ENCODE results near the gene ETF1. TPM values are rescaled to one million over a fixed set of nuclear protein-coding genes. Genes with fewer than 3 reads are reported as not detected.
A peak's percentile ranks its signal among the peaks of the same experiment; 100 is the strongest.

Gene ETF1
- total and polyA plus RNA-seq, 5 donors from 2014 or later, result 25.9 to 170 (median 38.8) TPM

DNA sequence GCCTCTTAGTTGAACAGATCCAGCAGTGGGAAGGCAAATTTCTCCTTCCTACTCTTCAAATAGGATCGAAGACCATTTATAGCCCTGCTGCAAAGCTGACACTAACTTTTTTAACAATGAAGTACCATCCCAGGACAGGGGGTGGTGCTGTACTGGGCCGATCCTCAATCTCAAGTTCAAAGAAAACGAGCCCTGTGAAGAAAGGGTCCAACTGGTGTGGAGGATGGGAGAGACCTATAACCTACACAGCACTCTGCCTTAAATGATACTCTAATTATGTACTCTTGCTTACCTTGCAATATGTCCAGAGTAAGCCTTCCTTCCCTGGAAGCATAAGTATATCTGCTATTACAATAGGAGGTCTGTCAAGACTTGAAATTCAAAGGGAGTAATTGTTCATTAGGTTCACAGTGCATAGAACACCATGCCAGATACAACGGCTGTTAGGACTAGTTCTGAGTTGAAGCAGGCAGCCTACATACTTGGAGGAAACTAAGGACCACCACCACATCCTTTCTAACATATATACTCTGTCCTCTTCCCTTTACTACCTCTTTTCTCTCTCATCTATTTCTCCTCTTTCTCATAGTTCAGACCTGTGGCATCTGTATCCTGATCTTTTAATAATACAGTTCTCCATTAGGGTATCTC lies 6.2 kb downstream of the ETF1 start:
- ATAC-seq (ENCODE audit: low read depth in 2 of 2), result peak; percentile 34 to 47
- H3K27ac ChIP-seq (ENCODE audit: insufficient read depth, low read length, poor library complexity, severe bottlenecking), result no peak overlapping the region
- H3K36me3 ChIP-seq (ENCODE audit: control insufficient read depth, insufficient read depth, low read length), result peaks cover 14% of the 10 kb centered on the region
- peaks cover 48 to 81% (median 64%) of the 10 kb centered on the region in 4 donors for H3K4me1 Mint-ChIP-seq
- H3K4me1 ChIP-seq (ENCODE audit: control insufficient read depth, insufficient read depth, low read length, poor library complexity, severe bottlenecking), result peaks cover 26% of the 10 kb centered on the region
- no peaks in the 10 kb centered on the region for H3K9me3 ChIP-seq (ENCODE audit: control insufficient read depth in 2 of 2, low read length in 2 of 2)
- H3K9me3 Mint-ChIP-seq, result no peaks in the 10 kb centered on the region
- H3K27me3 Mint-ChIP-seq, result no peaks in the 10 kb centered on the region
- peak in 2 of 3 donors; percentile 18 to 32 for DNase-seq
- H3K4me3 ChIP-seq (ENCODE audit: low read depth, low read length), result peak overlapping the region; percentile 28
- H3K27ac Mint-ChIP-seq, result peak overlapping the region; percentile 10 to 79 (median 43)
- peak overlapping the region in 2 of 4 donors; percentile 39 to 75 for H3K4me3 Mint-ChIP-seq
- peaks cover 26% of the 10 kb centered on the region for H3K36me3 Mint-ChIP-seq
- no peaks in the 10 kb centered on the region for H3K27me3 ChIP-seq (ENCODE audit: control insufficient read depth, insufficient read depth, low read length)

- H3K4me3 ChIP-seq (ENCODE audit: low read depth, low read length), result no peak overlapping the region
- H3K4me3 Mint-ChIP-seq, result peak overlapping the region in 3 of 4 donors; percentile 33 to 75 (median 39)
- H3K4me1 Mint-ChIP-seq, result peaks cover 47 to 76% (median 62%) of the 10 kb centered on the region in 4 donors
- H3K36me3 ChIP-seq (ENCODE audit: control insufficient read depth, insufficient read depth, low read length), result peaks cover 14% of the 10 kb centered on the region
- DNase-seq, result no peak
- H3K9me3 Mint-ChIP-seq, result no peaks in the 10 kb centered on the region
- no peak for ATAC-seq (ENCODE audit: low read depth in 2 of 2)
- no peaks in the 10 kb centered on the region for H3K9me3 ChIP-seq (ENCODE audit: control insufficient read depth in 2 of 2, low read length in 2 of 2)
- H3K27ac Mint-ChIP-seq, result peak overlapping the region in 2 of 3 donors; percentile 10 to 79
- no peaks in the 10 kb centered on the region for H3K27me3 ChIP-seq (ENCODE audit: control insufficient read depth, insufficient read depth, low read length)
- no peaks in the 10 kb centered on the region for H3K27me3 Mint-ChIP-seq
- peaks cover 21% of the 10 kb centered on the region for H3K4me1 ChIP-seq (ENCODE audit: control insufficient read depth, insufficient read depth, low read length, poor library complexity, severe bottlenecking)
- peaks cover 26% of the 10 kb centered on the region for H3K36me3 Mint-ChIP-seq
- H3K27ac ChIP-seq (ENCODE audit: insufficient read depth, low read length, poor library complexity, severe bottlenecking), result no peak overlapping the region
Observed at GRCh38 chr5:138536215-138536614, 6.8 kb downstream of the ETF1 start.

DNA sequence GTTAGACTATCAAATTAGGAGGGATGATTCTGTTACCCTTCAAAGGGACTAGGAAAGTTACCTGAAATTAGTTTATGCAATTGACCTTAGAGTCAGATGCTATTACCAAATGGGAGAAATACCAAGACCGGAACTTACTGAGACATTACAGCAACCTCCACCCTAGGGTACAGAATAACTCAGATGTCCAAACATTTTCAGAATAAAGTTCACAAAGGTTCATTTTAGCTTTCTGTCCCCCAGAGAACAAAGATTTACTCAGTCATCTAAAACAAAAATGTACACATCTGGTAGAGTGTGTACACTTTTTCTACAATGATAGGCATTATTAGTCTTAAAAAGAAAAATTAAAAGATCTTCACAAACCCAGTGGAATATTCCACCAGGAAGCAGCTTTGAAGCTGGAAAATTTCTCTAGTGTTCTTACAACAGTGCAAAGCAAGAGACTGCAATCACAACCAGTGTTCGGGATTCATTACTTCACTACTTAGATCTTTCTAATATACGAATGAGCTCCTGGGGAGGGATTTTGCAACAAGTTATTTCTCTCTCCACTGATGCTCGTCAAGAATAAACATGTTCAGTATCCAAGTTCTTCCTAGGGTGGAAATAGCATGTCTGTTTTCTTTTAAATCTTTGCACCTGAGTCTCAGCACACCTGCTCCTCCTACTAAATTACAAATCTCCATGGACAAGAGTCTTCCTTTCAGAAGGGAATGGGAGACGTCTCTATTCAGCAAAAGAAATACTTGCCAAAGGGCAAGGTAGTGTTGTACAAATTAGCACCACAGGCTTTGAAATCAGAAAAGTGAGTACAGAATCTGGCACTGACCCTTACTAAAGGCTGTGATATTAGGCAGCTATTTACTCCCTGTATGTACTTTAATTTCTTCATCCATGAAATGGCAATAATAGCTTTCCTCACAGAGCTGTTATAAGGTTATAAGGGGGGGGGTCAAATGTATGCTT lies 8.8 kb downstream of the ETF1 start:
- Mint-ChIP-seq H3K27ac (no peak overlapping the region), H3K36me3 (peaks cover 29% of the 10 kb centered on the region), H3K27me3 (no peaks in the 10 kb centered on the region), H3K9me3 (no peaks in the 10 kb centered on the region), H3K4me3 (peak overlapping the region in 2 of 4 donors; percentile 43 to 54), H3K4me1 (peaks cover 35 to 73% (median 61%) of the 10 kb centered on the region in 4 donors)
- H3K4me3 ChIP-seq (ENCODE audit: low read depth, low read length), result no peak overlapping the region
- H3K27me3 ChIP-seq (ENCODE audit: control insufficient read depth, insufficient read depth, low read length), result no peaks in the 10 kb centered on the region
- DNase-seq (no peak), ATAC-seq (ENCODE audit: low read depth in 2 of 2) (no peak)
- H3K4me1 ChIP-seq (ENCODE audit: control insufficient read depth, insufficient read depth, low read length, poor library complexity, severe bottlenecking), result peaks cover 13% of the 10 kb centered on the region
- no peaks in the 10 kb centered on the region for H3K9me3 ChIP-seq (ENCODE audit: control insufficient read depth in 2 of 2, low read length in 2 of 2)
- peaks cover 8% of the 10 kb centered on the region for H3K36me3 ChIP-seq (ENCODE audit: control insufficient read depth, insufficient read depth, low read length)
- H3K27ac ChIP-seq (ENCODE audit: insufficient read depth, low read length, poor library complexity, severe bottlenecking), result no peak overlapping the region

- Mint-ChIP-seq H3K27me3 (no peaks in the 10 kb centered on the region), H3K9me3 (no peaks in the 10 kb centered on the region), H3K4me3 (no peak overlapping the region), H3K36me3 (peaks cover 25% of the 10 kb centered on the region), H3K27ac (peak overlapping the region in 1 of 3 donors; percentile 55), H3K4me1 (peaks cover 12 to 74% (median 58%) of the 10 kb centered on the region in 4 donors)
- Histone ChIP-seq H3K27ac (ENCODE audit: insufficient read depth, low read length, poor library complexity, severe bottlenecking) (no peak overlapping the region), H3K36me3 (ENCODE audit: control insufficient read depth, insufficient read depth, low read length) (peaks cover 8% of the 10 kb centered on the region), H3K4me1 (ENCODE audit: control insufficient read depth, insufficient read depth, low read length, poor library complexity, severe bottlenecking) (peaks cover 7% of the 10 kb centered on the region), H3K9me3 (ENCODE audit: control insufficient read depth in 2 of 2, low read length in 2 of 2) (no peaks in the 10 kb centered on the region), H3K4me3 (ENCODE audit: low read depth, low read length) (no peak overlapping the region), H3K27me3 (ENCODE audit: control insufficient read depth, insufficient read depth, low read length) (no peaks in the 10 kb centered on the region)
- ATAC-seq (ENCODE audit: low read depth in 2 of 2) (no peak), DNase-seq (no peak)
Observed at GRCh38 chr5:138529812-138530211, 13.2 kb downstream of the ETF1 start.

- Histone ChIP-seq H3K27me3 (ENCODE audit: control insufficient read depth, insufficient read depth, low read length) (no peaks in the 10 kb centered on the region), H3K27ac (ENCODE audit: insufficient read depth, low read length, poor library complexity, severe bottlenecking) (no peak overlapping the region), H3K36me3 (ENCODE audit: control insufficient read depth, insufficient read depth, low read length) (peaks cover 8% of the 10 kb centered on the region), H3K4me3 (ENCODE audit: low read depth, low read length) (no peak overlapping the region), H3K4me1 (ENCODE audit: control insufficient read depth, insufficient read depth, low read length, poor library complexity, severe bottlenecking) (peaks cover 7% of the 10 kb centered on the region), H3K9me3 (ENCODE audit: control insufficient read depth in 2 of 2, low read length in 2 of 2) (no peaks in the 10 kb centered on the region)
- Mint-ChIP-seq H3K4me1 (peaks cover 5 to 64% (median 52%) of the 10 kb centered on the region in 4 donors), H3K27me3 (no peaks in the 10 kb centered on the region), H3K27ac (peak overlapping the region in 2 of 3 donors; percentile 63 to 79), H3K4me3 (no peak overlapping the region), H3K9me3 (no peaks in the 10 kb centered on the region), H3K36me3 (peaks cover 17% of the 10 kb centered on the region)
- ATAC-seq (ENCODE audit: low read depth in 2 of 2) (no peak), DNase-seq (no peak)
Observed at GRCh38 chr5:138528744-138529469, 14.1 kb downstream of the ETF1 start.

- H3K27ac ChIP-seq (ENCODE audit: insufficient read depth, low read length, poor library complexity, severe bottlenecking), result no peak overlapping the region
- no peaks in the 10 kb centered on the region for H3K27me3 Mint-ChIP-seq
- no peaks in the 10 kb centered on the region for H3K9me3 ChIP-seq (ENCODE audit: control insufficient read depth in 2 of 2, low read length in 2 of 2)
- no peak overlapping the region for H3K4me3 ChIP-seq (ENCODE audit: low read depth, low read length)
- H3K36me3 ChIP-seq (ENCODE audit: control insufficient read depth, insufficient read depth, low read length), result peaks cover 5% of the 10 kb centered on the region
- H3K27me3 ChIP-seq (ENCODE audit: control insufficient read depth, insufficient read depth, low read length), result no peaks in the 10 kb centered on the region
- ATAC-seq (ENCODE audit: low read depth in 2 of 2), result no peak
- peaks cover 5 to 64% (median 51%) of the 10 kb centered on the region in 4 donors for H3K4me1 Mint-ChIP-seq
- H3K9me3 Mint-ChIP-seq, result no peaks in the 10 kb centered on the region
- H3K36me3 Mint-ChIP-seq, result peaks cover 16% of the 10 kb centered on the region
- peak overlapping the region in 2 of 3 donors; percentile 34 to 57 for H3K27ac Mint-ChIP-seq
- peak overlapping the region in 1 of 4 donors; percentile 31 for H3K4me3 Mint-ChIP-seq
- peaks cover 7% of the 10 kb centered on the region for H3K4me1 ChIP-seq (ENCODE audit: control insufficient read depth, insufficient read depth, low read length, poor library complexity, severe bottlenecking)
- DNase-seq, result no peak
Observed at GRCh38 chr5:138528208-138528607, 14.8 kb downstream of the ETF1 start.

- H3K4me3 Mint-ChIP-seq, result peak overlapping the region in 1 of 4 donors; percentile 45
- H3K36me3 Mint-ChIP-seq, result peaks cover 15% of the 10 kb centered on the region
- Histone ChIP-seq H3K27ac (ENCODE audit: insufficient read depth, low read length, poor library complexity, severe bottlenecking) (no peak overlapping the region), H3K4me1 (ENCODE audit: control insufficient read depth, insufficient read depth, low read length, poor library complexity, severe bottlenecking) (peaks cover 11% of the 10 kb centered on the region), H3K27me3 (ENCODE audit: control insufficient read depth, insufficient read depth, low read length) (no peaks in the 10 kb centered on the region), H3K9me3 (ENCODE audit: control insufficient read depth in 2 of 2, low read length in 2 of 2) (no peaks in the 10 kb centered on the region), H3K36me3 (ENCODE audit: control insufficient read depth, insufficient read depth, low read length) (peaks cover 1% of the 10 kb centered on the region), H3K4me3 (ENCODE audit: low read depth, low read length) (no peak overlapping the region)
- H3K9me3 Mint-ChIP-seq, result no peaks in the 10 kb centered on the region
- no peak for DNase-seq
- H3K4me1 Mint-ChIP-seq, result peaks cover 5 to 66% (median 49%) of the 10 kb centered on the region in 4 donors
- ATAC-seq (ENCODE audit: low read depth in 2 of 2), result no peak
- peak overlapping the region in 1 of 3 donors; percentile 79 for H3K27ac Mint-ChIP-seq
- no peaks in the 10 kb centered on the region for H3K27me3 Mint-ChIP-seq
Observed at GRCh38 chr5:138527170-138527569, 15.9 kb downstream of the ETF1 start.

Measured in CD4-positive, CD25-positive, alpha-beta regulatory T cell (primary cell).